ENCODE results near the gene POTEI.
"Not testable (repeated sequence)": the region's sequence is repeated elsewhere in the genome, so short reads cannot be mapped to it uniquely, and the experiment has no call there.

DNA sequence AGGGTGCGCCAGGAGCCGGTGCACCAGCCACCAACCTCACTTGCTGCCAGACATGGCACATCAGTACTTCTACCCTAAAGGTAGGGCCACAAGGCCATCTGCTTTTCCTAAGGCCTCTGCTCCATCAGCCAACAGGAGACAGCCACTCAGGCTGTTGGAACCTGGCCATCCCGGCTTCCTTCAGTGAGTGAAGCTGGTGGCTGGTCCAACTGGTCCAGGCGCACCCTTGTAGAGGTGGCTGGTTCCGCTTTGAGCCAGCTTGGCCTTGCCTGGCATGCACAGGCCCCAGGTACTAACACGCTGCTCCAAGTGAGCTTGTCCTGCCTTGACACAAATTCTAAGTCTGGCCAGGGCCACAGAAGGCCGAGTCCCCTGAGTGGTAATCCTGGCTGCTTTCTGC is 58.8 kb downstream of the POTEI start:
- TF ChIP-seq, protein P1, sequence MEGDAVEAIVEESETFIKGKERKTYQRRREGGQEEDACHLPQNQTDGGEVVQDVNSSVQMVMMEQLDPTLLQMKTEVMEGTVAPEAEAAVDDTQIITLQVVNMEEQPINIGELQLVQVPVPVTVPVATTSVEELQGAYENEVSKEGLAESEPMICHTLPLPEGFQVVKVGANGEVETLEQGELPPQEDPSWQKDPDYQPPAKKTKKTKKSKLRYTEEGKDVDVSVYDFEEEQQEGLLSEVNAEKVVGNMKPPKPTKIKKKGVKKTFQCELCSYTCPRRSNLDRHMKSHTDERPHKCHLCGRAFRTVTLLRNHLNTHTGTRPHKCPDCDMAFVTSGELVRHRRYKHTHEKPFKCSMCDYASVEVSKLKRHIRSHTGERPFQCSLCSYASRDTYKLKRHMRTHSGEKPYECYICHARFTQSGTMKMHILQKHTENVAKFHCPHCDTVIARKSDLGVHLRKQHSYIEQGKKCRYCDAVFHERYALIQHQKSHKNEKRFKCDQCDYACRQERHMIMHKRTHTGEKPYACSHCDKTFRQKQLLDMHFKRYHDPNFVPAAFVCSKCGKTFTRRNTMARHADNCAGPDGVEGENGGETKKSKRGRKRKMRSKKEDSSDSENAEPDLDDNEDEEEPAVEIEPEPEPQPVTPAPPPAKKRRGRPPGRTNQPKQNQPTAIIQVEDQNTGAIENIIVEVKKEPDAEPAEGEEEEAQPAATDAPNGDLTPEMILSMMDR (IDR thresholded peaks at IDR 0.05) = not testable (repeated sequence)
- TF ChIP-seq POLR2A (IDR thresholded peaks at IDR 0.05) = not testable (repeated sequence)

All from right lobe of liver (tissue), 4 donors.